Activated T-helper 1 cell treated with anti-CD3 and anti-CD28 coated beads, Interleukin-12 subunit alpha, Interleukin-12 subunit beta, Interleukin-2, Interleukin-4 antibody, amounts not matched to agents 30 ng/mL and 10 ng/mL and 1 ng/mL, durations not matched to agents 14 hours and 24 hours and 36 hours (primary cell): ENCODE data around the gene DNAH11. TPM values are rescaled to one million over a fixed set of nuclear protein-coding genes. Genes with fewer than 3 reads are reported as not detected.
A peak's percentile ranks its signal among the peaks of the same experiment; 100 is the strongest.
"Not testable (repeated sequence)": the region's sequence is repeated elsewhere in the genome, so short reads cannot be mapped to it uniquely, and the experiment has no call there.

Experiments
- DNase-seq: peaks from one replicate; pipeline ENCODE4 v3.0.0; 2021; ENCODE audit warnings: low spot score
- H3K27ac Mint-ChIP-seq: one replicate; pipeline ENCODE4 v1.8.0; 2021; ENCODE audit warnings: mild to moderate bottlenecking, mixed read lengths
- H3K27me3 Mint-ChIP-seq: one replicate; pipeline ENCODE4 v1.8.0; 2022; ENCODE audit warnings: mild to moderate bottlenecking, moderate library complexity, mixed read lengths; ENCODE audit not compliant: insufficient read depth
- H3K36me3 Mint-ChIP-seq: one replicate; pipeline ENCODE4 v1.8.0; 2021; ENCODE audit warnings: low read depth, mixed read lengths
- H3K4me1 Mint-ChIP-seq: one replicate; pipeline ENCODE4 v1.8.0; 2021; ENCODE audit warnings: low read depth, mixed read lengths
- H3K4me3 Mint-ChIP-seq: one replicate; pipeline ENCODE4 v1.8.0; 2021; ENCODE audit warnings: mild to moderate bottlenecking, moderate library complexity, mixed read lengths
- H3K9me3 Mint-ChIP-seq: one replicate; pipeline ENCODE4 v1.8.0; 2021; ENCODE audit warnings: mixed read lengths
- intact Hi-C: fragments of 100-400 bp; cut with micrococcal nuclease; formaldehyde crosslinking; loops from one replicate; pipeline ENCODE4 v1.15.1; 2024
- total RNA-seq: library from RNA; stranded (reverse); gene quantifications from 2 replicates; pipeline ENCODE4 v1.2.3, GENCODE V29; 2022

The DNAH11 gene
- total RNA-seq: 1.3 and 1.7 TPM in 2 replicates

- Mint-ChIP-seq H3K4me3 (peak within 1 kb of the TSS; percentile 81), H3K27me3 (peaks cover 41% of the 10 kb centered on the region), H3K36me3 (peaks cover 11% of the 10 kb centered on the region), H3K9me3 (no peaks in the 10 kb centered on the region), H3K27ac (peak within 1 kb of the TSS; percentile 44), H3K4me1 (peaks cover 22% of the 10 kb centered on the region)
- peak; percentile 21 for DNase-seq
- intact Hi-C loops: loop anchor here (1.0 to 10.0 kb wide), 5 partner anchors 115 to 748 kb away; partner anchors contain the start of gene SP4
Observed at GRCh38 chr7:21542891-21543527, at the start of gene DNAH11. DNAH11 (plus strand) TSS chr7:21543039; CDS start chr7:21543246, 207 bp downstream.

- no peak for DNase-seq
- H3K36me3 Mint-ChIP-seq: peaks cover 62% of the 10 kb centered on the region
- peaks cover 58% of the 10 kb centered on the region for H3K9me3 Mint-ChIP-seq
- no peak overlapping the region for H3K4me3 Mint-ChIP-seq
- H3K27me3 Mint-ChIP-seq: no peaks in the 10 kb centered on the region
- H3K4me1 Mint-ChIP-seq: no peaks in the 10 kb centered on the region
- H3K27ac Mint-ChIP-seq: no peak overlapping the region
- intact Hi-C loops: no loop called here
Observed at GRCh38 chr7:21495731-21496130, 47.1 kb upstream of the DNAH11 start.

GRCh38 chr7:21497072-21497471 lies 45.8 kb upstream of the DNAH11 start:
- Mint-ChIP-seq H3K27me3 (no peaks in the 10 kb centered on the region), H3K9me3 (peaks cover 54% of the 10 kb centered on the region), H3K4me3 (no peak overlapping the region), H3K4me1 (no peaks in the 10 kb centered on the region), H3K27ac (no peak overlapping the region), H3K36me3 (peaks cover 64% of the 10 kb centered on the region)
- intact Hi-C loops: no loop called here
- DNase-seq: no peak

- no peak overlapping the region for H3K27ac Mint-ChIP-seq
- H3K27me3 Mint-ChIP-seq: no peaks in the 10 kb centered on the region
- no peaks in the 10 kb centered on the region for H3K4me1 Mint-ChIP-seq
- H3K9me3 Mint-ChIP-seq: peaks cover 49% of the 10 kb centered on the region
- DNase-seq: no peak
- H3K36me3 Mint-ChIP-seq: peaks cover 71% of the 10 kb centered on the region
- no peak overlapping the region for H3K4me3 Mint-ChIP-seq
- intact Hi-C loops: no loop called here
Observed at GRCh38 chr7:21500117-21500832, 42.6 kb upstream of the DNAH11 start.

- Mint-ChIP-seq H3K4me3 (no peak overlapping the region), H3K27me3 (no peaks in the 10 kb centered on the region), H3K4me1 (peaks cover 9% of the 10 kb centered on the region), H3K9me3 (peaks cover 48% of the 10 kb centered on the region), H3K27ac (no peak overlapping the region), H3K36me3 (peaks cover 75% of the 10 kb centered on the region)
- no peak for DNase-seq
- intact Hi-C loops: no loop called here
Observed at GRCh38 chr7:21504021-21504420, 38.8 kb upstream of the DNAH11 start.

GRCh38 chr7:21507627-21508343 lies 35.1 kb upstream of the DNAH11 start:
- H3K36me3 Mint-ChIP-seq: peaks cover 74% of the 10 kb centered on the region
- intact Hi-C loops: loop anchor here (1.0 kb wide), 1 partner anchor 251 kb away; no protein-coding TSS in a partner anchor
- H3K9me3 Mint-ChIP-seq: peaks cover 38% of the 10 kb centered on the region
- no peak overlapping the region for H3K4me3 Mint-ChIP-seq
- no peak overlapping the region for H3K27ac Mint-ChIP-seq
- H3K4me1 Mint-ChIP-seq: peaks cover 9% of the 10 kb centered on the region
- no peak for DNase-seq
- H3K27me3 Mint-ChIP-seq: no peaks in the 10 kb centered on the region

- intact Hi-C loops: no loop called here
- Mint-ChIP-seq H3K4me1 (peaks cover 9% of the 10 kb centered on the region), H3K27me3 (no peaks in the 10 kb centered on the region), H3K9me3 (peaks cover 36% of the 10 kb centered on the region), H3K27ac (no peak overlapping the region), H3K4me3 (no peak overlapping the region), H3K36me3 (peaks cover 68% of the 10 kb centered on the region)
- no peak for DNase-seq
Observed at GRCh38 chr7:21508538-21508937, 34.3 kb upstream of the DNAH11 start.

GRCh38 chr7:21514062-21514461 lies 28.8 kb upstream of the DNAH11 start:
- Mint-ChIP-seq H3K9me3 (no peaks in the 10 kb centered on the region), H3K4me3 (no peak overlapping the region), H3K27ac (no peak overlapping the region), H3K4me1 (no peaks in the 10 kb centered on the region), H3K36me3 (peaks cover 28% of the 10 kb centered on the region), H3K27me3 (no peaks in the 10 kb centered on the region)
- intact Hi-C loops: no loop called here
- no peak for DNase-seq

DNA sequence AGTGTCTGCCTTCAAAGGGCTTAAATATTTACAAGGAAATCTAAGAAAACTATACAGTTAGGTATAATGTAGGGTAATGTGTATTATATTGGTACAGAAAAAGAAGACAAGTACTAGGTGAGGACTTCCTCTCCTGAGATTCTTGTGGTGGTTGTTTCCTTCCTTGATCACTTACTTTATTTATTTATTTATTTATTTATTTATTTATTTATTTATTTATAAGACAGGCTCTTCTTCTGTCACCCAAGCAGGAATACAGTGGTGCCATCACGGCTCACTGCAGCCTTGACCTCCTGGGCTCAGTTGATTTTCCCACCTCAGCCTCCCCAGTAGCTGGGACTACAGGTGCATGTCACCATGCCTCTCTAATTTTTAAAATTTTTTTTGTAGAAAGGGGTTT lies 18.2 kb upstream of the DNAH11 start:
- Mint-ChIP-seq H3K27me3 (peaks cover 18% of the 10 kb centered on the region), H3K36me3 (no peaks in the 10 kb centered on the region), H3K4me1 (no peaks in the 10 kb centered on the region), H3K27ac (no peak overlapping the region), H3K4me3 (no peak overlapping the region), H3K9me3 (no peaks in the 10 kb centered on the region)
- no peak for DNase-seq
- intact Hi-C loops: no loop called here

- intact Hi-C loops: loop anchor here (1.0 kb wide), 1 partner anchor 270 kb away; no protein-coding TSS in a partner anchor
- Mint-ChIP-seq H3K9me3 (no peaks in the 10 kb centered on the region), H3K4me3 (no peak overlapping the region), H3K27me3 (peaks cover 21% of the 10 kb centered on the region), H3K4me1 (no peaks in the 10 kb centered on the region), H3K27ac (no peak overlapping the region), H3K36me3 (no peaks in the 10 kb centered on the region)
- DNase-seq: no peak
Observed at GRCh38 chr7:21526007-21526406, 16.8 kb upstream of the DNAH11 start.

- H3K27me3 Mint-ChIP-seq: peaks cover 23% of the 10 kb centered on the region
- intact Hi-C loops: loop anchor here (1.0 kb wide), 1 partner anchor 270 kb away; no protein-coding TSS in a partner anchor
- no peaks in the 10 kb centered on the region for H3K36me3 Mint-ChIP-seq
Observed at GRCh38 chr7:21526448-21526847, 16.4 kb upstream of the DNAH11 start.

GRCh38 chr7:21532485-21532884 lies 10.4 kb upstream of the DNAH11 start:
- intact Hi-C loops: not testable (repeated sequence)
- peaks cover 25% of the 10 kb centered on the region for H3K27me3 Mint-ChIP-seq

More at GRCh38 chr7:21526448-21526847, 16.4 kb upstream of the DNAH11 start:
- Mint-ChIP-seq H3K9me3 (no peaks in the 10 kb centered on the region), H3K4me3 (no peak overlapping the region), H3K27ac (no peak overlapping the region), H3K4me1 (no peaks in the 10 kb centered on the region)
- DNase-seq: no peak

DNA sequence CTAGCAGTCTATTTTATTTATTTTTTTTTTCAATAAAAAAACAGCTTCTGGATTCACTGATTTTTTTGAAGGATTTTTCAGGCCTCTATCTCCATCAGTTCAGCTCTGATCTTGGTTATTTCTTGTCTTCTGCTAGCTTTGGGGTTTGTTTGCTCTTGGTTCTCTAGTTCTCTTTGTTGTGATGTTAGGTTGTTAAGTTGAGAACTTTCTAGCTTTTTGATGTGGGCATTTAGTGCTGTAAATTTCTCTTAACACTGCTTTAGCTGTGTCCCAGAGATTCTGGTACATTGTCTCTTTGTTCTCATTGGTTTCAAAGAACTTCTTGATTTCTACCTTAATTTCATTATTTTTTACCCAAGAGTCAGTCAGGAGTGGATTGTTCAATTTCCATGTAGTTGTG lies 9.2 kb upstream of the DNAH11 start:
- intact Hi-C loops, H3K4me3 Mint-ChIP-seq, H3K27ac Mint-ChIP-seq, H3K4me1 Mint-ChIP-seq, H3K36me3 Mint-ChIP-seq, DNase-seq, H3K9me3 Mint-ChIP-seq: not testable (repeated sequence)
- H3K27me3 Mint-ChIP-seq: peaks cover 23% of the 10 kb centered on the region

More at GRCh38 chr7:21532485-21532884, 10.4 kb upstream of the DNAH11 start:
- H3K4me1 Mint-ChIP-seq, H3K9me3 Mint-ChIP-seq, DNase-seq, H3K36me3 Mint-ChIP-seq, H3K4me3 Mint-ChIP-seq, H3K27ac Mint-ChIP-seq: not testable (repeated sequence)
